DOHH2 (cell line): Measurements from ENCODE around the gene LRRC51.

Experiments
- H3F3A ChIP-seq: fragments of 200-600 bp; sonication (generic), shearing (Covaris generic); 2 replicates; pipeline ENCODE4 v1.6.0; 2016; ENCODE audit warnings: antibody characterized with exemption, mild to moderate bottlenecking; ENCODE audit not compliant: control insufficient read depth, insufficient read depth
- H3K27ac ChIP-seq: fragments of 200-600 bp; sonication (generic); 2 replicates; pipeline ENCODE4 v1.5.1; 2014; ENCODE audit warnings: low read depth, mild to moderate bottlenecking, low read length, moderate library complexity
- H3K27me3 ChIP-seq: fragments of 200-600 bp; sonication (generic); 2 replicates; pipeline ENCODE4 v1.6.1; 2014; ENCODE audit warnings: mild to moderate bottlenecking, low read length, mixed read lengths; ENCODE audit not compliant: control insufficient read depth
- H3K36me3 ChIP-seq: fragments of 200-600 bp; sonication (generic); 2 replicates; pipeline ENCODE4 v1.6.1; 2014; ENCODE audit warnings: mild to moderate bottlenecking, low read length, moderate library complexity, mixed read lengths; ENCODE audit not compliant: control insufficient read depth
- H3K4me1 ChIP-seq: fragments of 200-600 bp; sonication (generic); 2 replicates; pipeline ENCODE4 v1.6.1; 2014; ENCODE audit warnings: mild to moderate bottlenecking, low read length, mixed read lengths; ENCODE audit not compliant: control insufficient read depth
- H3K4me2 ChIP-seq: fragments of 200-600 bp; sonication (generic); 2 replicates; pipeline ENCODE4 v1.6.0; 2014; ENCODE audit warnings: mild to moderate bottlenecking, low read length, moderate library complexity
- H3K4me3 ChIP-seq: fragments of 200-600 bp; sonication (generic); 2 replicates; pipeline ENCODE4 v1.5.1; 2014; ENCODE audit warnings: mild to moderate bottlenecking, low read length, mixed read lengths
- H3K79me2 ChIP-seq: fragments of 200-600 bp; sonication (generic); 2 replicates; pipeline ENCODE4 v1.6.1; 2014; ENCODE audit warnings: mild to moderate bottlenecking, low read length, mixed read lengths; ENCODE audit not compliant: control insufficient read depth
- H3K9me2 ChIP-seq: fragments of 200-600 bp; sonication (generic); replicated peaks from 2 replicates; pipeline ENCODE4 v1.6.1; 2014; ENCODE audit warnings: mild to moderate bottlenecking, low read length, mixed read lengths; ENCODE audit not compliant: control insufficient read depth
- H3K9me3 ChIP-seq: fragments of 200-600 bp; sonication (generic); 2 replicates; pipeline ENCODE4 v1.6.1; 2014; ENCODE audit warnings: antibody characterized with exemption, low read length, mixed read lengths; ENCODE audit not compliant: control insufficient read depth, insufficient read depth
- H4K20me1 ChIP-seq: fragments of 200-600 bp; sonication (generic); 2 replicates; pipeline ENCODE4 v1.6.0; 2014; ENCODE audit warnings: low read depth, mild to moderate bottlenecking, antibody characterized with exemption, low read length, moderate library complexity; ENCODE audit not compliant: control insufficient read depth, insufficient read depth
- CTCF ChIP-seq: fragments of 200-600 bp; sonication (generic); IDR thresholded peaks from one replicate; pipeline ENCODE4 v1.5.1; 2014; ENCODE audit warnings: antibody characterized with exemption, mild to moderate bottlenecking, low read depth, low read length; ENCODE audit not compliant: poor library complexity, severe bottlenecking
- EZH2phosphoT487 ChIP-seq: fragments of 200-600 bp; sonication (generic); IDR thresholded peaks from 2 replicates; pipeline ENCODE4 v1.6.1; 2017; ENCODE audit warnings: borderline replicate concordance, mild to moderate bottlenecking, antibody characterized with exemption, low read length, moderate library complexity, mixed read lengths

Gene LRRC51

GRCh38 chr11:72040491-72041363, 39.9 kb upstream of the LRRC51 start:
- H3K27me3 ChIP-seq, result no peaks in the 10 kb centered on the region
- H3K79me2 ChIP-seq, result peaks cover 88% of the 10 kb centered on the region
- peaks cover 35% of the 10 kb centered on the region for H3K36me3 ChIP-seq
- no peaks in the 10 kb centered on the region for H3K9me2 ChIP-seq
- H3K4me1 ChIP-seq, result peaks cover 78% of the 10 kb centered on the region
- TF ChIP-seq CTCF (peak; percentile 29), EZH2phosphoT487 (no peak)
- peak overlapping the region; percentile 93 for H3K27ac ChIP-seq
- H4K20me1 ChIP-seq, result 0 out of 2 replicates have a peak, but pooled peaks cover 8% of the 10 kb centered on the region
- H3F3A ChIP-seq, result peaks cover 29% of the 10 kb centered on the region
- H3K9me3 ChIP-seq, result no peaks in the 10 kb centered on the region
- H3K4me3 ChIP-seq, result peak overlapping the region; percentile 79
- peak overlapping the region; percentile 99 for H3K4me2 ChIP-seq

- H3K9me2 ChIP-seq, result no peaks in the 10 kb centered on the region
- peak overlapping the region; percentile 99 for H3K4me2 ChIP-seq
- no peaks in the 10 kb centered on the region for H3K9me3 ChIP-seq
- H3K27me3 ChIP-seq, result no peaks in the 10 kb centered on the region
- peaks cover 27% of the 10 kb centered on the region for H3K36me3 ChIP-seq
- H4K20me1 ChIP-seq, result 0 out of 2 replicates have a peak, but pooled peaks cover 3% of the 10 kb centered on the region
- H3K4me1 ChIP-seq, result peaks cover 71% of the 10 kb centered on the region
- H3K27ac ChIP-seq, result peak overlapping the region; percentile 93
- peaks cover 82% of the 10 kb centered on the region for H3K79me2 ChIP-seq
- H3F3A ChIP-seq, result peaks cover 29% of the 10 kb centered on the region
- TF ChIP-seq CTCF (no peak), EZH2phosphoT487 (no peak)
- H3K4me3 ChIP-seq, result peak overlapping the region; percentile 79
Measured at GRCh38 chr11:72041364-72042063, 39.1 kb upstream of the LRRC51 start.

- Histone ChIP-seq H3K4me3 (peak overlapping the region; percentile 79), H3K27me3 (no peaks in the 10 kb centered on the region), H3F3A (peaks cover 29% of the 10 kb centered on the region), H4K20me1 (0 out of 2 replicates have a peak, but pooled peaks cover 3% of the 10 kb centered on the region), H3K9me2 (no peaks in the 10 kb centered on the region), H3K4me1 (peaks cover 64% of the 10 kb centered on the region), H3K9me3 (no peaks in the 10 kb centered on the region), H3K27ac (peak overlapping the region; percentile 93), H3K4me2 (peak overlapping the region; percentile 99), H3K79me2 (peaks cover 75% of the 10 kb centered on the region), H3K36me3 (peaks cover 22% of the 10 kb centered on the region)
- TF ChIP-seq EZH2phosphoT487 (no peak), CTCF (no peak)
Measured at GRCh38 chr11:72042064-72042745, 38.4 kb upstream of the LRRC51 start.
